NCI-H524 treated with DMSO at 0.1 percent for 48 hours (cell line): ENCODE data around the gene IL22RA1.

Experiments
- DNase-seq: peaks from one replicate; lab custom pipeline; 2025; lab: John Stamatoyannopoulos, UW

Gene IL22RA1

GRCh38 chr1:24138476-24139221 lies 4.3 kb downstream of the IL22RA1 start:
- DNase-seq, result no peak

DNA sequence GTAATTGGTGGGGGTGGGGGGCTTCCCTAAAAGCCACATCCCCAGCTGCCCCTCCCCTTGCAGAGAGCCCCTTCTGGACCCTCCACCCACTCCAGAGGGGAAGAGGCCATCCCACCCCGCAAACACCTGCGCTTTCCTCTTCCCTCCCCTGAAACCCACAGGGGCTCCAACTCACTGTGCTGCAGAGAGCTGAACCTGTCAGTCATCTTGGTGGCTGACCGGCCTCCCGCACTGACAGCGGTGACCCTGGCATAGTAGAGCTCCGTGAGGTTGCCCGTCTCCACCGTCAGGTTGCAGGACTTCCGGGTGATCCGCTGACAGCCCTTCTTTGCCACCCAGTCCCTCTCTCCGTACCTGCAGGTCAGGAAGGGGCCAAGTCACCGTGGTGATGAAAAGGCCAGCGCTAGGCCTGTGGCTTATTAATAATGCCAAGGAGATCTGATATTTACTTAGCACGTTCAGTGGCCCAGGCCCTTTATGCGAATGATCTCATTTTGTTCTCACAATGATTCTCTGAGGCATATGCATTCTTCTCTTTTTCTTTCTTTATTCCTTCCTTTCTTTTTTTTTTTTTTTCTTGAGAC lies 5.9 kb downstream of the IL22RA1 start:
- no peak for DNase-seq

GRCh38 chr1:24134376-24134775 lies 8.6 kb downstream of the IL22RA1 start:
- no peak for DNase-seq

GRCh38 chr1:24133819-24134218 lies 9.1 kb downstream of the IL22RA1 start:
- DNase-seq, result no peak

GRCh38 chr1:24130385-24130784 lies 12.6 kb downstream of the IL22RA1 start:
- DNase-seq, result no peak

DNA sequence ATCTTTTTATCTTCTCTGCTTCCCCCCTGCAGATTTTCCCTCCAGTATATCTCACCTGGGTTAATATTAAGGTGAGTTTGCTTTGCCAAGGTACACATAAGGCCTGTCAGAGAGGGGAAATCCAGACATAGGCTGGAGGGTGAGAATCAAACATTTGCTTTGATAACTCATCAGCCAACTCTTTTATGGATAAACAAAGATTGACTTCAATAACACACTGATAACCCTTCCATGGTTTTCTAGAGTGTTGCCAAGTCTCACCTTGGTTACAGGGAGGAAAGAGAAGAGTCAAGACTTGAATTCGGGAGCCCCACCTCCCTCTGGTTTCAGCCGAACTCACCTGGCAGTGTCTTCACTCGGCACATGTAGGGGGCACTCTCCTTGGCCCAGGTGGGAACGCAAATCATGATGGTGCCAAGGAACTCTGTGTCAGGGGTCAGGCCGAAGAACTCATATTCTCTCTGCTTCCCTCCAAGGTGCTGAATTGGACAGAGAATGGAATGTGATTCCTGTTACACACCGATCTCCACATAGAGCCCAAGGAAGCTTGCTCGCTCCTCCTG lies 15.1 kb downstream of the IL22RA1 start:
- no peak for DNase-seq

- DNase-seq, result no peak
Measured at GRCh38 chr1:24127134-24127800, 15.7 kb downstream of the IL22RA1 start.

- DNase-seq, result no peak
Measured at GRCh38 chr1:24126672-24127023, 16.3 kb downstream of the IL22RA1 start.

DNA sequence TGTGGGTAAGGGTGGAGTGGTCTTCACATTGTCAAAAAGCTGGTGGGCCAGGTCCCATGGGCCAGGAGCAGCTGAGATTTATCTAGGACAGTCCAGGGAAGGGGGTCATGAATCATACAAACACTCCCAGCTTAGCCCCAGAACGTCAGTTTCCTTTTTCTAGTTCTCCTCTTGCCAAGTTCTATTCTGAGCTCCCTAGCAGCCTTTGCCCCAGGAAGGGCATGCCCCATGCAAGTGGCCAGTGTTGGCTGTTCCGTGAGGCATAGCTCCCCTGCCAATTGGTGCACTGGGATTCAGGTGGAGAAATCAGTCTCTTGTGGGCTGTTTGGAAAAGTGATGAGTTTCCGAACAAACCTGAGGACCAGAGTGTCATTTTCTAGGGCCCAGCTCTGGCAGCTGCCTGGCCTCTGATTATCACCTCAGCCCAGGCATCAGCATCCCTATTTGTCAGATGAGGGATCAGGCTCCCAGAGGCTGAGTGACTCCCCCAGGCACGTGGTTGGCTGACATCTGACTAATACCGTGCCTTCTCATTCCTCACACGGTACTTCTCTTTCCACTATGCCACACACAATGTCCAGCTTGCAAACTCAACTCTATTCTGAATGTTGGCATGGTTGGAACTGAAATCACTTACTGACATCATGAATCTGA lies 16.8 kb downstream of the IL22RA1 start:
- no peak for DNase-seq

GRCh38 chr1:24125456-24125855 lies 17.5 kb downstream of the IL22RA1 start:
- no peak for DNase-seq

GRCh38 chr1:24124980-24125379 lies 18.0 kb downstream of the IL22RA1 start:
- no peak for DNase-seq

- DNase-seq, result no peak
Measured at GRCh38 chr1:24123611-24124010, 19.3 kb downstream of the IL22RA1 start.

GRCh38 chr1:24122776-24123175 lies 20.2 kb downstream of the IL22RA1 start:
- no peak for DNase-seq

GRCh38 chr1:24121406-24121805 lies 21.5 kb downstream of the IL22RA1 start:
- DNase-seq, result no peak

- no peak for DNase-seq
Measured at GRCh38 chr1:24120965-24121364, 22.0 kb downstream of the IL22RA1 start.

- DNase-seq, result no peak
Measured at GRCh38 chr1:24119859-24120756, 22.8 kb downstream of the IL22RA1 start.

GRCh38 chr1:24119489-24119858 lies 23.5 kb downstream of the IL22RA1 start:
- DNase-seq, result no peak

GRCh38 chr1:24118410-24119242 lies 24.3 kb downstream of the IL22RA1 start:
- no peak for DNase-seq

DNA sequence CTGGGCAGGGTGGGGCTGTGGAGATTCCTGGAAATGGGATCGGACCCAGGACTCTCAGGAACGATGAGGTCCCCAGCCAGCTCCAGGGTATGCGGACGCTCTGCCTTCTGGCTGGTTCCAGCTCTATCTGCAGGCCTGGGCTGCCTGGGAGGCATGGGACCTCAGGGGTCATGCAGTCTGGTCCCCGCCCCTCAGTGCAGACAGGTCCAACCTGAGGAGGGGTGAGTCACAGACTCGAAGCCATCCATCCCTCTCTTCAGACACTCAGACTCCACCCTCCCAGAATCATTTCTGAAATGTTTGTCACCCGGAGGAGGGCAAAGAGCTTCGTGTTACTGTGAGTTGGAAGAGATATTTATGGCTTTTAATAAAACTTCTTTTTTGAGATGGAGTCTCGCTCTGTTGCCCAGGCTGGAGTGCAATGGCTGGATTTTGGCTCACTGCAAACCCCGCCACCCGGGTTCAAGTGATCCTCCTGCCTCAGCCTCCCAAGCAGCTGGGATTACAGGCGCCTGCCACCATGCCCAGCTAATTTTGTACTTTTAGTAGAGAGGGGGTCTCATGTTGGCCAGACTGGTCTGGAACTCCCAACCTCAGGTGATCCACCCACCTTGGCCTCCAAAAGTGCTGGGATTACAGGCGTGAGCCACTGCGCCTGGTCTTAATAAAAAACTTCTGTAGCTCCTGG lies 25.1 kb downstream of the IL22RA1 start:
- DNase-seq, result no peak

GRCh38 chr1:24117132-24117531 lies 25.8 kb downstream of the IL22RA1 start:
- no peak for DNase-seq
